ENCODE measurements around the gene WARS2.
"Not testable (repeated sequence)": the region's sequence is repeated elsewhere in the genome, so short reads cannot be mapped to it uniquely, and the experiment has no call there.

WARS2 gene

GRCh38 chr1:119139857-119140176 lies 636 bp downstream of the WARS2 start:
- no peak for DNase-seq (ENCODE audit: low read depth, low spot score)

DNA sequence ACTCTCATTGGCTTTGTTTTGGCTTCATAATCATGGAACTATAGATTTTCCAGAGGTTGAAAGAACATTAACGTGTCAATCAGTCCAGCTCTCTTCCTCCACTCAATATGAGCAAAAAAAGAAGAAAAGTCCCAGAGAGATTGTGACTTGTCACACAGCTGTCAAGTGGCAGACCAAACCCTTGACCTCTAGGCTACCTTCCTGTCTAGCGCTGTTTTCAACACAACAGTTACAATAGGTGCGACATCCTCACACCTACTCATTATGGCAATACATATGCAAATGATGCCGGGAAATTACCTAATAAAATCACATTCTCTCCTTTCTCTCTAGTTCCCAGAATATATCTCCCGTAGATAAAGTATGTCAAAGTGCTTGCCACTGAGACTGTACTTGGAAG lies 1.1 kb downstream of the WARS2 start:
- DNase-seq (ENCODE audit: low read depth, low spot score) = no peak

DNA sequence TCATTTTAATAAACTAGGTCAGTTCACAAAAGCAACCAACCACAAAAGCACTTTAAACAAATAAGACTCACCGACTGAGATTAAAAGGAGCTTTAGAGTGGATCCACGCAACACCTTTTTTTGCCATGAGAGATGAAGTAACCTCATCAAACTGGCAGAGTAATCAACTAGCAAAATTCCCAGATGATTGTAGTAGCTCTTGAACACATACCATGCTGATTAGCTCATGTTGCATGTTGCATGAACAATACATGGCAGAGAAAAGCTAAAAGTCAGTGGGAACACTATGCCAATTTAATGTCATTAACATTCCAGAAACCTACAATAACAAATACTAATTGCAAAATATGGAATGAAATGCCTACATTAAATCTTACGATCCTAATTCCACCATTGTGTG lies 4.1 kb downstream of the WARS2 start:
- DNase-seq (ENCODE audit: low read depth, low spot score) = no peak

DNA sequence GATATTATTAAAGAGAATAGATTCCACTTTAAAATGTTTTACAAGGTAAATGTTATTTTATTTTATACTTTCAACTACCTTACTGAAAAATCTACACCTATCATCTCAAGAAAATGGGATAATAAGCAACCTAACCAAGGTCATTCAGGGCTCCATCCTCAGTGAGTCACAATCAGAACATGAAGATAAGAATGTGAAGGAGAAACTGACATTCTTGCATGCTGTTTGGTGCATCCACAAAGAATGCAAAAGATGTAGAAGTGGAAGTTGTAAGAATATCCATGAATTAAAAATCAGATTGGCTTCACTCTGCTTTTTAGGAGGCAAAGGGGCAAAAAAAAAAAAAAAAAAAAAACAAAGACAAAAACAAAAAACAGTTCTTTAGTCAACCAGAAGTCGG lies 6.5 kb downstream of the WARS2 start:
- no peak for DNase-seq (ENCODE audit: low read depth, low spot score)

- DNase-seq (ENCODE audit: low read depth, low spot score) = no peak
These were observed 8.3 kb downstream of the WARS2 start for GRCh38 chr1:119132179-119132578.

- no peak for DNase-seq (ENCODE audit: low read depth, low spot score)
These were observed 14.6 kb downstream of the WARS2 start for GRCh38 chr1:119125874-119126273.

DNA sequence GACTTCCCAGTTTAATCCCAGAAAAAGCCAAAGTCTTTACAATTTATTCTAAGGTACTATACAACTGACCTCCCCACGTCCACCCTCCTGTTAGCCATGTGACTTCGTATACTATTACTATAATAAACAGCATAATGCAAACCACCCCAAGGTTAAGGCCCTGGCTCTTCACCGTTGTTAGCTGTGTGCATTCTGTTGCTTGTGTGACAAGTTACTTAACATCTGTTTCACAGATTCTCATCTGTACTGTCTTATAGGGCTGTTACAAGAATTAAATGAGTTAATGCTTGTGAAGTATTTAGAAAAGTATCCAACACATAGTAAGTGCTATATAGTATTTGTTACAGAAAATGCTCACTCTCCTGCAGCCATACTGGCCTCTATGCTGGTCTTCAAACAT lies 15.7 kb downstream of the WARS2 start:
- DNase-seq (ENCODE audit: low read depth, low spot score) = no peak

DNA sequence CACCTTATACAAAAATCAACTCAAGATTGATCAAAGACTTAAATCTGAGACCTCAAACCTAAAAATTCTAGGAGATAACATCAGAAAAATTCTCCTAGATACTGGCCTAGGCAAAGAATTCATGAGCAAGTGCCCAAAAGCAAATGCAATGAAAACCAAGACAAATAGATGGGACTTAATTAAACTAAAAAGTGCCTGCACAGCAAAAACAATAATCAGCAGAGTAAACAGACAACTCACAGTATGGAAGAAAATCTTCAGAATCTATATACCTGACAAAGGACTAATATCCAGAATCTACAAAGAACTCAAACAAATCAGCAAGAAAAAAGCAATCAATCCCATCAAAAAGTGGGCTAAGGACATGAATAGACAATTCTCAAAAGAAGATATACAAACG lies 18.6 kb downstream of the WARS2 start:
- DNase-seq (ENCODE audit: low read depth, low spot score) = not testable (repeated sequence)

DNA sequence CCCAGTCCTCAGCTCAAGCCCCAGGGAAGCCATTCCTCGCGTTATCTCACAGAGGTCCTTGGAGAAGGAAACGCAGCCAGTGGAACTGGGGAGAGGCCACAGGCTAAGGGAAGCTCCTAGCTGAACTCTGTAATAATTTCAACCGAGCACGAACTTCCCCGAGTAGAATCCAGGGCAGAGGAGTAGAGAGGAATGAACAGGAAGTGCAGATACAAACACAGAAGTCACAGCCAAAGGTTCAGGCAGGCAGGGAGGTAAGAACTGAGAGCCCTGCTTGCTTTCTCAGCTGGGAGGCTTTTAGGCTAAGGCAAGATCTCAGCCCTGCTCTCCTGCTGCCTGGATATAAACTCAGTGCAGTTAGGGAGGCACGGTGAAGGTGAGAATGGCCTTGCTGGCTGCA lies 23.7 kb downstream of the WARS2 start:
- DNase-seq (ENCODE audit: low read depth, low spot score) = no peak

DNA sequence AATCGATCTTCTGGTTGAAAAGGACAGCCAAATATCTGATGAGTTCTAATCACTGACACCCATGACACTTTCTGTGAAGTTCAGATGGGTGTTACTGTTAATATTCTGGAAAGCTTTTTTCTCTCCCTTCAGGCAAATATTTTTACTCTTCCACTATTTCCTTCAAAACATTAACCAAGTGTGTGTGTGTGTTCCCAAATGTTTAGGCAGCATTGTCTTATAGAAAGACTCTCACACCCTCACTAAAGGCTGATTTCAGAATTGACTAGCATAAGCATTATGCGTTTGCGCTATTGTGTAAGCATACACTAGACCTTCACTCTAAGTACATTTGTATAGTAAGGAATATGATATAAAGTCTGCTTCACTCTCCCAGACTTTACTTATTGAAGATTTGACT lies 24.7 kb downstream of the WARS2 start:
- DNase-seq (ENCODE audit: low read depth, low spot score) = no peak

- no peak for DNase-seq (ENCODE audit: low read depth, low spot score)
These were observed 25.1 kb downstream of the WARS2 start for GRCh38 chr1:119115311-119115710.

DNA sequence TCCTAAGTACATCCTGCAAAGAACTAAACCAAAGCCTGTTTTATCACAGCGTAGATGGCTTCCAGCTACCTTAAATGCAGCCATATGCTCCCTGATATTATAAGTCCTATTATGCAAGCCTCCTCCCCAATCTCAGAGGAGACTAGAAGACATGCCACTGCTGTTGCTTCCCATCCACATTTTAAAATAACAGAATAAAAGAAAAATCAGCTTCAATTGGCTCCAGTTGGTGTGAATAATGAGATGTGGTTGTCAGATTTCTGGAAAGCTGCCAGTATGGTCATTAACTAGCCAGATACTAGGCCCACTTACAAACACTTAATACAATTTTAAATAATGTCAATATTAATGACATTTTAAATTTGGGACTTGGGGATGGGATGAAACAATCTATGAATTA lies 25.7 kb downstream of the WARS2 start:
- no peak for DNase-seq (ENCODE audit: low read depth, low spot score)

- no peak for DNase-seq (ENCODE audit: low read depth, low spot score)
These were observed 27.7 kb downstream of the WARS2 start for GRCh38 chr1:119112791-119113190.

DNA sequence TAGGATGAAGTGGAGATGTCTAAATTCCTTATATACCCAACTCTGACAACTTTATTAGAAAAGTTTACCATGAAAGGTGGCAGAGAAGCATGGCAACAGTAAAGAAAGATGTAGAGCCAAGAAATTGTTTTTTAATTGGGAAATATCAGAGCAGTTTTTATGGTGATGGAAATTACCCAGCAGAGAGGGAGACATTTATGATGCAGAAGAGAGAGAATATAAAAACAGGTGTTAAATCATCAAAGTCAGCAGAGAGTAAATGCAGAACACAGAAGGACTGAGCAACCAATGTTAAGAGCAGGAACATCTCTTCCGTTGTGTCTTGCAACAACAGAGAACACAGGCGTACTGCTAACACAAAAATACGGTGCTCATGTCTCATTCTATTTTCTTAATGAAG lies 28.2 kb downstream of the WARS2 start:
- DNase-seq (ENCODE audit: low read depth, low spot score) = no peak

DNA sequence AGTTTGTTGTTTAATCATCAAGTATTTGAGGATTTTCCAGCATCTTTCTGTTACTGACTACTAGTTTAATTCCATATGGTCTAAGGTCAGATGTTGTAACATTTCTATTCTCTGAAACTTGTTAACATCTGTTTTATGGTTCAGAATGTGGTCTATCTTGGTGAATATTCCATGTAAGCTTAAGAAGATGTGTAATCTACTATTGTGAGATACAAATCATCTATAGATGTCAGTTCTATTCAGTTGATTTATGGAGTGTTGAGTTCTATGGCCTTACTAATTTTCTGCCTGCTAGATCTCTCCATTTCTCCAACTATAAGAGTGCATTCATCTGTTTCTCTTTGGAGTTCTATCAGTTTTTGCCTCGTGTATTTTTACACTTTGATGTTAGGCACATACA lies 31.5 kb downstream of the WARS2 start:
- DNase-seq (ENCODE audit: low read depth, low spot score) = no peak

DNA sequence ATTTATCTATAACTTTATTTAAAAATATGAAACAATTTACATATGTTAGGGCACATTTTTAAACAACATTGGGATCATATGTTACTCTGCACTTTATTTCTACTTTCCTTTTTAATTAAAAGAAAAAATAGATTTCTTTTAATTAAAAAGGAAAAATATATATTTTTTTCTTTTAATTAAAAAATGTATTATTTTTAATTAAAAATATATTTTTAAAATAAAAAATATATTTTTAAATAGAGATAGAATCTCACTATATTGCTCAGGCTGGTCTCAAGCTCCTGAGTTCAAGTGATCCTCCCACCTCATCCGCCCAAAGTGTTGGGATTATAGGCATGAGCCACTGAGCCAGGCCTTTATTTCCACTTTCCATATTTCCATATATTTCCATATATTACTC lies 36.7 kb downstream of the WARS2 start:
- no peak for DNase-seq (ENCODE audit: low read depth, low spot score)

DNA sequence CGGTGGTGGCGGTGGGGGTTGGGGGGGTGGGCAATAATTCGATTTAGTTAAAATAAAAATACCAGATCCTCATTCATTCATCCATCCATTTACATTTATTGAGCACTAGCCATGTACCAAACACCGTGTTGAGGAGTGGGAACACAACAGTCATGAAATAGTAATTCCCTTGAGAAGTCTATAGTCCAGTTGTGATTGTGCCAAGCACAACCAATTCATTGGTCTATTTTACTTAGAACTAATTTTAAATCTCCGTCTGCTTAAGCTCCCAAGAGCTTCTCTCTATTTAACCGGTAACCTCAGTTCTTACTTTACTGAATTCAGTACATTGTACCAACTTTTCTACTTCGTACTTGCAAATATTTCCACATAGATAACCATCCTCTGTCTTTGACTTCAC lies 38.4 kb downstream of the WARS2 start:
- DNase-seq (ENCODE audit: low read depth, low spot score) = no peak

DNA sequence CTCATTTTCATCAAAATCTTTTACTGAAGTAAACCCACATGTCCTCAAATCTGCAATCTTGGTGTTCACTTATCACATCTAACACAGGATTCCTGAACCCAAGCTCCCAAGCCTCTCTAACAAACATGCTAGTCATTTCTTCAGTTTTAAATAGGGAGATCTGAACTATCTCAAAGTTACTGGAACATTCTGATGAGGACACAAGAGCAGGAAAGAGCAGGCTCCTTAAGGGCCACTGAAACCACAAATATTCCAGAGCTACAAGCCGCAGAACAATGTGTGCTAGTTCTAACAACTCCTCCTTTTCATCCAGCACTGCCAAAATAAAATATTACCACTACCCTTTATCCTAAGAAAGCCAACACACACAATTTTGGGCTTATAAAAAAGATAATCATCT lies 38.9 kb downstream of the WARS2 start:
- no peak for DNase-seq (ENCODE audit: low read depth, low spot score)

GRCh38 chr1:119099775-119100174 lies 40.7 kb downstream of the WARS2 start:
- no peak for DNase-seq (ENCODE audit: low read depth, low spot score)

- DNase-seq (ENCODE audit: low read depth, low spot score) = no peak
These were observed 43.1 kb downstream of the WARS2 start for GRCh38 chr1:119097380-119097779.

GRCh38 chr1:119093721-119094120 lies 46.7 kb downstream of the WARS2 start:
- DNase-seq (ENCODE audit: low read depth, low spot score) = no peak

DNA sequence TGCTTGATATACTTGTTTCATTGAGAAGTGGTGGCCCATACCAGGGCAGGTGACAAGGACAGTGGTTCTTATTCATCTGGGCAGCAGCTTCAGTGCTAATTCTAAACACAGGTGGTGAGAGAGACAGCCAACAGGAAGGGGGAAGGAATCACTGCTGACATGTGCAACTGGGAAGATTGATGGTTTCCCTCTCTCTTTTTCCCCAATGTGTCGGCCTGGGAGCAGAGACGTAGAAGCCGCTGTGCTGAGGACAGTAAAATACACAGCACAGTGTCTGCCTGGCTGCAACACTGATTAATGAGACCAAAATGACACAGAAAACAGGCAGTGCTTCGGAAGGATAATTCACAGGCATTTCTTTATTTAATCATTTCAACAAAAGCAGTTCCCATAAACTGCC lies 48.8 kb downstream of the WARS2 start:
- DNase-seq (ENCODE audit: low read depth, low spot score) = no peak

- no peak for DNase-seq (ENCODE audit: low read depth, low spot score)
These were observed 50.2 kb downstream of the WARS2 start for GRCh38 chr1:119090250-119090649.

GRCh38 chr1:119086830-119087229 lies 53.6 kb downstream of the WARS2 start:
- DNase-seq (ENCODE audit: low read depth, low spot score) = no peak

DNA sequence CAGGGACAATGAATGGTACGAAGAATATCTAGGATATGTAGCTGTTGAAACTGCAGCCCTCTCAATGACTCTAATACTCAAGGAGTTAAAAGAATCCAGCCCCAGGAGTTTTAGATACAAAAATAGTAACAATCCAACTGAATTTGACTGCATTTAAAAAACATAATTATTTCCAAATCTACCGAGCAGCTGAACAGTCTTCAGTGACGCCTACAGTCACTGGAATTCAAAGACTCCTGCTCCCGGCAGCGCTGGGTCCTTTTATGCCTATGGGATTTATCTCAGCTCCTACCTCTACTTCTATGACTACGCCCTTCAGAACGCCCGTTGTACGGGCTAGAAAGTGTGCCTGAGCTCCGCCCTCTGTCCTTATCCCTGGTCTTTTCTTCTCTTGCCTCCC lies 55.7 kb downstream of the WARS2 start:
- no peak for DNase-seq (ENCODE audit: low read depth, low spot score)
